Keratinocyte (primary cell): ENCODE results near the gene MAPKBP1. TPM values are rescaled to one million over a fixed set of nuclear protein-coding genes. Genes with fewer than 3 reads are reported as not detected.

Experiments
- DNase-seq: peaks from one replicate; pipeline ENCODE4 v3.0.0-alpha.2; 2011; ENCODE audit warnings: low read depth, missing footprints, low spot score
- FAIRE-seq: peaks from 2 replicates; lab custom pipeline; 2011; peaks lifted over from hg19 to GRCh38; lab: Jason Lieb, UNC
- H2AFZ ChIP-seq: 2 replicates; pipeline ENCODE4 v1.6.0; 2012; ENCODE audit warnings: low read length, control low read depth, inconsistent platforms; ENCODE audit not compliant: control insufficient read depth
- H3K27ac ChIP-seq: 2 replicates; pipeline ENCODE4 v1.5.1; 2011; ENCODE audit warnings: low read length; ENCODE audit not compliant: control insufficient read depth, insufficient read depth
- H3K27me3 ChIP-seq: 3 replicates; pipeline ENCODE4 v1.6.0; 2011; ENCODE audit warnings: low read length; ENCODE audit not compliant: control insufficient read depth, insufficient read depth; ENCODE audit errors: extremely low read depth
- H3K36me3 ChIP-seq, 2 experiments: 2 replicates in 1 of 2; 3 replicates in 1 of 2; pipeline ENCODE4 v1.5.1; 2011; ENCODE audit warnings: low read length in 2 of 2, mild to moderate bottlenecking in 1 of 2; ENCODE audit not compliant: control insufficient read depth in 2 of 2, insufficient read depth in 2 of 2; ENCODE audit errors: extremely low read depth in 1 of 2
- H3K4me1 ChIP-seq: 3 replicates; pipeline ENCODE4 v1.5.1; 2011; ENCODE audit warnings: low read length; ENCODE audit not compliant: control insufficient read depth, insufficient read depth; ENCODE audit errors: extremely low read depth
- H3K4me2 ChIP-seq: 3 replicates; pipeline ENCODE4 v1.6.0; 2011; ENCODE audit warnings: low read depth, low read length; ENCODE audit not compliant: control insufficient read depth, insufficient read depth; ENCODE audit errors: extremely low read depth
- H3K4me3 ChIP-seq, 3 experiments: fragments of 200-600 bp in 1 of 3; sonication (generic) in 1 of 3; 2 replicates in 2 of 3; 3 replicates in 1 of 3; pipeline ENCODE4 v1.5.1; 2011 to 2016; ENCODE audit warnings: low read length in 3 of 3, mild to moderate bottlenecking in 3 of 3, control low read depth in 2 of 3, inconsistent platforms in 1 of 3, low read depth in 1 of 3, mixed read lengths in 1 of 3, mixed run types in 1 of 3, moderate library complexity in 1 of 3; ENCODE audit not compliant: control insufficient read depth in 2 of 3, insufficient read depth in 2 of 3; ENCODE audit errors: extremely low read depth in 1 of 3
- H3K79me2 ChIP-seq: 2 replicates; pipeline ENCODE4 v1.6.0; 2012; ENCODE audit warnings: low read length; ENCODE audit not compliant: control insufficient read depth, insufficient read depth
- H3K9ac ChIP-seq: 3 replicates; pipeline ENCODE4 v1.6.0; 2011; ENCODE audit warnings: low read length; ENCODE audit not compliant: control insufficient read depth, insufficient read depth; ENCODE audit errors: extremely low read depth
- H3K9me1 ChIP-seq: 3 replicates; pipeline ENCODE4 v1.6.0; 2011; ENCODE audit warnings: low read length; ENCODE audit not compliant: control insufficient read depth, insufficient read depth; ENCODE audit errors: extremely low read depth
- H3K9me3 ChIP-seq: 2 replicates; pipeline ENCODE4 v1.5.1; 2012; ENCODE audit warnings: low read depth, low read length; ENCODE audit not compliant: control insufficient read depth
- H4K20me1 ChIP-seq: 3 replicates; pipeline ENCODE4 v1.6.0; 2011; ENCODE audit warnings: low read length; ENCODE audit not compliant: control insufficient read depth, insufficient read depth; ENCODE audit errors: extremely low read depth
- CTCF ChIP-seq, 3 experiments: IDR thresholded peaks in 1 of 3; conservative IDR thresholded peaks in 1 of 3; optimal IDR thresholded peaks in 1 of 3; 2 replicates in 2 of 3; 3 replicates in 1 of 3; pipeline versions ENCODE3 to v1.5.1; 2011; ENCODE audit warnings: low read length in 3 of 3, mild to moderate bottlenecking in 3 of 3, moderate library complexity in 2 of 3, control low read depth in 1 of 3, inconsistent platforms in 1 of 3; ENCODE audit not compliant: insufficient read depth in 2 of 3; ENCODE audit errors: extremely low read depth in 1 of 3
- EZH2 ChIP-seq: IDR thresholded peaks from one replicate; pipeline ENCODE4 v1.6.1; 2012; ENCODE audit warnings: inconsistent platforms, mild to moderate bottlenecking, low read length, moderate library complexity
- dilution Hi-C: fragments of 300-500 bp; cut with MboI; formaldehyde crosslinking; loops from one replicate; pipeline ENCODE4 v1.7.0; 2020; ENCODE audit warnings: low sequenced_read_pairs; ENCODE audit not compliant: extremely low pct_ligation_motif_present
- polyA plus RNA-seq, 5 experiments: library from polyadenylated mRNA; depleted of rRNA in 3 of 5; stranded (reverse) in 3 of 5; stranded (forward) in 1 of 5; unstranded in 1 of 5; fragments of >200 nt; gene quantifications; 1 replicate in 1 of 5; 2 replicates in 3 of 5; 3 replicates in 1 of 5; pipeline versions ENCODE4 v1.2.1 to v1.2.3, GENCODE V29; 2011 to 2012; ENCODE audit warnings: missing spikeins in 2 of 5, low read depth in 1 of 5, low replicate concordance in 1 of 5

Gene MAPKBP1
- polyA plus RNA-seq, 1 donor (not counting 4 experiments of a cell fraction or from before 2014, with no cell fraction given), result 18.3 TPM

GRCh38 chr15:41870689-41871081 lies 96.4 kb downstream of the MAPKBP1 start:
- Histone ChIP-seq H3K9ac (no peak overlapping the region), H3K27me3 (peaks cover 10% of the 10 kb centered on the region), H3K9me1 (no peaks in the 10 kb centered on the region), H3K4me2 (no peak overlapping the region), H3K36me3 (no peaks in the 10 kb centered on the region), H3K9me3 (no peaks in the 10 kb centered on the region), H3K27ac (no peak overlapping the region), H3K79me2 (no peaks in the 10 kb centered on the region), H3K4me3 (no peak overlapping the region), H3K4me1 (peaks cover 20% of the 10 kb centered on the region), H2AFZ (no peak overlapping the region), H4K20me1 (no peaks in the 10 kb centered on the region)
- DNase-seq (peak; percentile 54), FAIRE-seq (peak; percentile 87)
- TF ChIP-seq EZH2, result no peak
- TF ChIP-seq CTCF (optimal IDR thresholded peaks at IDR 0.05 in 1 of 3, IDR thresholded peaks at IDR 0.05 in 1 of 3, conservative IDR thresholded peaks at IDR 0.05 in 1 of 3; ENCODE audit: extremely low read depth in 1 of 3, insufficient read depth in 2 of 3, low read length in 3 of 3), result no peak
- dilution Hi-C loops, result no loop called here

- H2AFZ ChIP-seq, result no peak overlapping the region
- H3K9me3 ChIP-seq, result no peaks in the 10 kb centered on the region
- H3K4me2 ChIP-seq, result no peak overlapping the region
- H3K4me1 ChIP-seq, result peaks cover 20% of the 10 kb centered on the region
- H3K9me1 ChIP-seq, result no peaks in the 10 kb centered on the region
- DNase-seq (no peak), FAIRE-seq (no peak)
- no peaks in the 10 kb centered on the region for H4K20me1 ChIP-seq
- no peaks in the 10 kb centered on the region for H3K79me2 ChIP-seq
- H3K36me3 ChIP-seq, result no peaks in the 10 kb centered on the region
- no peak overlapping the region for H3K9ac ChIP-seq
- peaks cover 12% of the 10 kb centered on the region for H3K27me3 ChIP-seq
- no peak overlapping the region for H3K4me3 ChIP-seq
- no peak overlapping the region for H3K27ac ChIP-seq
- dilution Hi-C loops, result no loop called here
- TF ChIP-seq EZH2, result no peak
- no peak for TF ChIP-seq CTCF (optimal IDR thresholded peaks at IDR 0.05 in 1 of 3, IDR thresholded peaks at IDR 0.05 in 1 of 3, conservative IDR thresholded peaks at IDR 0.05 in 1 of 3; ENCODE audit: extremely low read depth in 1 of 3, insufficient read depth in 2 of 3, low read length in 3 of 3)
These were observed 97.1 kb downstream of the MAPKBP1 start for GRCh38 chr15:41871175-41871905.
